ENCODE measurements around the gene RGS11. TPM values are rescaled to one million over a fixed set of nuclear protein-coding genes. Genes with fewer than 3 reads are reported as not detected.

Gene RGS11
- total RNA-seq (1 to 10 TPM in 3 of 4 donors, under 1 TPM in 1; 0.92 to 2.6 (median 1.3) TPM), polyA plus RNA-seq (under 1 TPM; 0.20 to 0.69 (median 0.46) TPM)
- long read RNA-seq, donor 1, partial matches to known transcripts: 0 of 1 reads
- long read RNA-seq, donor 1, other reads (novel, unspliced or antisense): 0 of 1 reads
- long read RNA-seq, donor 2, partial matches to known transcripts: 0 of 1 reads
- long read RNA-seq, donor 2, other reads (novel, unspliced or antisense): 1 of 1 reads

DNA sequence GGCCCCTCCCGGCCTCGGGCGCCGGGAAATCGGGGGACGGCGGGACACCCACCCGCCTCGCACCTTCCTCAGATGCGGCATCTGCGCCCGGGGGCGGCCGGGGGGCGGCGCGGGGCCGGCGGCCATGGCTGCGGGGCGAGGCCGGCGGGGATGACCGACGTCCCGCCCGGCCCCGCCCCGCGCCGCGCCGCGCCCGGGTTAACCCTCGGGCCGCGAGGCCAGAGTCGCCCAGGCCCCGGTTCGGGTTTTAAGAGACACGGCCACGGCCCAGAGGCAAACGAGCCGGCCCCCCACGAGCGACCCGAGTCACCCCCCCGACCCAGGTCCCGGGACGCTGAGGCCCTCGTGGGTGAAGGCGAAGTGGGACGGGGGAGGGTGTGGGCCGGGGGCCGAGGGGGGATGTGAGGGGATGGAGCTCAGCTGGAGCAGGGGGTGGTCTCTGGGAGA, at the start of gene RGS11:
TSS of gene RGS11 (minus strand) at position 159 of the 447 bp plus-strand sequence. CDS start at position 126, 33 bp downstream.
- intact Hi-C loops (cut with DNase I): no loop called here

DNA sequence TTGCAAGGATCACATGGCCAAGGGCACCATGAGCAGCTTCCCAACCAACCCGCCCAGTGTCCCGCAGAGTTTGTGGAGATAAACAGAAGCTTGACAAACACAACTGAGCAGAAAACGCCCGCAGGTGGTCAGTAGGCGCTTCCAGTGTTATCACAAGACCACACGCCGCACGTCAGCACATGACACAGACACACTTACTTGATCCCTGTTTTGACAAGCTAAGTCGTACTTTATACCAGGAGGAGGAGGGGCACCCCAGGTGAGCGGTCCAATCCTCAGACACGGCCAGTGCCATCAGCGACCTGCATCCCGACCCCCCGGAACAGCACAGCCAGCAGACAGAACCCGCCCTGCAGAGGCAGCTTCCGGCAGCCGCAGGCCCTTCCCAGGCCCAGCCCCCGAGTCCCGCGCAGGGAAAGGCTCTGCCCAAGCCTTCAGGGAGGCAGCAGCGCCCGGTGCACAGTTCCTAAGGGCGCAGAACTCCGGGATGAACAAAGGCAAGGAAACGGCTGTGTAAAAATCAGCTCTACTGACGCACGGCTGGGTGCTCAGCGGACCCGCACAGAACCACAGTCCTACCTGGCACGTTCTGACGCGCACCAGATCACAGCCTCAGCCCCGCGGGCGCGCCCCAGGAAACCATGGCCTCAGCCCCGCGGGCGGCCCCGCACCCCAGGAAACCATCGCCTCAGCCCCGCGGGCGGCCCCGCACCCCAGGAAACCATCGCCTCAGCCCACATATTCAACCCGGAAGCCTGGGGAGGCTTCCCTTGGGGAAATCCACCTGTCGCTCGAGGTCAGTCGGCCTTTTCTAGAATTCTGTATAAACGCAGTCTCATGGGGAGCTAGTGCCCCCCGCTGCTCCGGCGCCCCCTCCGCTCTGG, 48.9 kb upstream of the RGS11 start:
- H3K27ac ChIP-seq: no peak overlapping the region
- ATAC-seq (no peak), DNase-seq (no peak)
- peak overlapping the region; percentile 18 for H3K4me3 ChIP-seq
- no peaks in the 10 kb centered on the region for H3K9me3 ChIP-seq
- 72 to 74% (median 74%) methylated on average over 55 of the region's 55 CpGs for WGBS, 3 donors
- intact Hi-C loops (cut with DNase I): no loop called here
- H3K27me3 ChIP-seq (ENCODE audit: insufficient read depth in 3 of 3, low read length in 2 of 3): no peaks in the 10 kb centered on the region
- TF ChIP-seq, protein P1, sequence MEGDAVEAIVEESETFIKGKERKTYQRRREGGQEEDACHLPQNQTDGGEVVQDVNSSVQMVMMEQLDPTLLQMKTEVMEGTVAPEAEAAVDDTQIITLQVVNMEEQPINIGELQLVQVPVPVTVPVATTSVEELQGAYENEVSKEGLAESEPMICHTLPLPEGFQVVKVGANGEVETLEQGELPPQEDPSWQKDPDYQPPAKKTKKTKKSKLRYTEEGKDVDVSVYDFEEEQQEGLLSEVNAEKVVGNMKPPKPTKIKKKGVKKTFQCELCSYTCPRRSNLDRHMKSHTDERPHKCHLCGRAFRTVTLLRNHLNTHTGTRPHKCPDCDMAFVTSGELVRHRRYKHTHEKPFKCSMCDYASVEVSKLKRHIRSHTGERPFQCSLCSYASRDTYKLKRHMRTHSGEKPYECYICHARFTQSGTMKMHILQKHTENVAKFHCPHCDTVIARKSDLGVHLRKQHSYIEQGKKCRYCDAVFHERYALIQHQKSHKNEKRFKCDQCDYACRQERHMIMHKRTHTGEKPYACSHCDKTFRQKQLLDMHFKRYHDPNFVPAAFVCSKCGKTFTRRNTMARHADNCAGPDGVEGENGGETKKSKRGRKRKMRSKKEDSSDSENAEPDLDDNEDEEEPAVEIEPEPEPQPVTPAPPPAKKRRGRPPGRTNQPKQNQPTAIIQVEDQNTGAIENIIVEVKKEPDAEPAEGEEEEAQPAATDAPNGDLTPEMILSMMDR (IDR thresholded peaks at IDR 0.05): no peak
- H3K36me3 ChIP-seq (ENCODE audit: insufficient read depth in 1 of 2, low read depth in 1 of 2): no peaks in the 10 kb centered on the region
- H3K4me1 ChIP-seq: peaks cover 13% of the 10 kb centered on the region

More for the DNA sequence above, at the start of gene RGS11:
- no peaks in the 10 kb centered on the region for H3K9me3 ChIP-seq
- peak in 1 of 4 donors; percentile 46 for ATAC-seq
- H3K27ac ChIP-seq: no peak within 1 kb of the TSS
- H3K27me3 ChIP-seq (ENCODE audit: insufficient read depth in 3 of 3, low read length in 2 of 3): peaks cover 0 to 29% (median 25%) of the 10 kb centered on the region in 3 donors
- H3K36me3 ChIP-seq (ENCODE audit: insufficient read depth in 1 of 2, low read depth in 1 of 2): no peaks in the 10 kb centered on the region
- peaks cover 7% of the 10 kb centered on the region for H3K4me1 ChIP-seq
- peak within 1 kb of the TSS; percentile 66 for H3K4me3 ChIP-seq
- 1 to 3% (median 3%) methylated on average over 42 to 56 of the region's 56 CpGs for WGBS, 3 donors
- no peak for DNase-seq
- TF ChIP-seq, protein P1 (IDR thresholded peaks at IDR 0.05): no peak

DNA sequence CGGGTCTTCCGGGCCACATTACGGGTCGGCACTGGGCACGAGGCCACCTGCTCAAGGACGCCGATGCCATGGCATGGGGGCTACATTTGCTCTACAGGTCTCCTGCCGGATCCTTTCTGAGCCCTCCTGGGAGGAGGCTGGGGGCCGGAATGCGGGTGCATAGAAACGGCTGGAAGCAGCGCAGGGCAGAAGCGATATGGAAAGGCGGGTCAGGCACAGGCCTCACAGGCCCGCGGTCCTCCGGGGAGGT, 48.4 kb upstream of the RGS11 start:
- Histone ChIP-seq H3K36me3 (ENCODE audit: insufficient read depth in 1 of 2, low read depth in 1 of 2) (peaks cover 0 to 2% of the 10 kb centered on the region in 2 donors), H3K4me3 (no peak overlapping the region), H3K4me1 (peaks cover 13% of the 10 kb centered on the region), H3K9me3 (no peaks in the 10 kb centered on the region), H3K27me3 (ENCODE audit: insufficient read depth in 3 of 3, low read length in 2 of 3) (no peaks in the 10 kb centered on the region), H3K27ac (no peak overlapping the region)
- ATAC-seq: no peak
- 87 to 93% (median 87%) methylated on average over 17 of the region's 17 CpGs for WGBS, 3 donors
- no peak for DNase-seq
- intact Hi-C loops (cut with DNase I): no loop called here
- TF ChIP-seq, protein P1 (IDR thresholded peaks at IDR 0.05): no peak

DNA sequence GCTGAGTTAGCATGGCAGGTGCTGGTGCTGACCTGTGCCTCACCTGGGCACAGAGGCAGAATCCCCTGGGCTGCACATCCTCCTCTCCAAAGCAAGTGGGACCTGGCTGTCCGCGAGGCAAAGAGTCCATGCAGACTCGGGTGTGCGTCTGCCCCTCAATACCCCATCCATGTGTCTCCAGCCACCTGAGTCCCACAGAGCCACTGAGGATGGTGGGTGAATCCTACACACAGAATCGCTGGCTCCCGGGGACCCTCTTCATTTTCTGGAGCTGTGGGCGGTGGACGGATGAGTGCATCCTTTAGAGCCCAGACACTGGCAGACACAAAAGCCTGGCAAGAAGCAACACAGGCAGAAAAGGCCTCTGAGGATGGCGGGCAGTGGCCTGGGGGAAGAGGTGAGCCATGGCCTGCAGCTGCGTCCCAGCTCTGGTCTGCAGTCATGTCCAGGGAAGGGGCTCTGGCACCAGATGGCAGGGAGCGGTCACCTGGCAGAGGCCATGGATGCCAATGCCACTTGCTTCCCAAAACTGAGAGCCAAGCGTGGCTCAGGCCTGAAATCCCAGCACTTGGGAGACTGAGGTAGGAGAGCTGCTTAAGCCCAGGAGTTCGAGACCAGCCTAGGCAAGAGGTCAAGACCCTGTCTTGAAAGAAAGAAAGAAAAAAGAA, 46.9 kb upstream of the RGS11 start:
- DNase-seq (no peak), ATAC-seq (no peak)
- Histone ChIP-seq H3K9me3 (no peaks in the 10 kb centered on the region), H3K4me1 (peaks cover 9% of the 10 kb centered on the region), H3K4me3 (no peak overlapping the region), H3K36me3 (ENCODE audit: insufficient read depth in 1 of 2, low read depth in 1 of 2) (peaks cover 0 to 9% of the 10 kb centered on the region in 2 donors), H3K27ac (no peak overlapping the region), H3K27me3 (ENCODE audit: insufficient read depth in 3 of 3, low read length in 2 of 3) (no peaks in the 10 kb centered on the region)
- intact Hi-C loops (cut with DNase I): no loop called here
- WGBS, 3 donors: 86 to 92% (median 91%) methylated on average over 13 of the region's 13 CpGs
- TF ChIP-seq, protein P1 (IDR thresholded peaks at IDR 0.05): no peak
